ENCODE data around the gene EPHB3. TPM values are rescaled to one million over a fixed set of nuclear protein-coding genes. Genes with fewer than 3 reads are reported as not detected.
"Not testable (repeated sequence)": the region's sequence is repeated elsewhere in the genome, so short reads cannot be mapped to it uniquely, and the experiment has no call there.

EPHB3 gene
- total RNA-seq, 2 donors from 2014 or later = 29.2 to 32.9 TPM

DNA sequence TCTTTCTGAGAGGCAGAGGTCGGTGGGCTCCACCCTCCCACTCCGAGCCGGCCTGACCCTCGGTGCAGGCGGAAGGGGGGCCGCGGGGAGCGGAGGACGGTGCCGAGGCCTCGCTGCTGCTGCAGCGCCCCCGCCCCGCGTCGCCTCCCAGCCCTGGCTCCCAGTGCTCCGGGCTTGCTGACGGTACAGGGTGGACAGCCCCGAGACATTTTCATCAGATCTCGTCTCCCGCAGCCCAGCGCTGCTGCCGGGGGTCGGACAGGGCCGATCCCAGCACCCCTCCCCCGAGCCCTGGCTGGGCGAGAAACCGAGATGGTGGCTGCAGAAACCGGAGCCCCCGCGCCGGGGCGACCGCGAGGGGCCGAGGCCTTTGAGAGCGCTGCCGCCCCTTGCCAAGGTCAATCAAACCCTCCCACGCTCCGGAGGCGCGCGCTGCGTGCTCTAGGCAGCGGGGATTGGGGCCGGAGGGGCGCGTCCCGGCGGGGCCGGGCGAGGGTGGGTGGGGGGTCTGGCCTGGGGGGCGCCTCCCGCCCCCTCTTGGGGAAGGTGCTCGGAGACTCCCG, 42.5 kb downstream of the EPHB3 start:
- intact Hi-C loops (cut with DNase I, micrococcal nuclease) = no loop called here
- ATAC-seq = peak; percentile 62
- DNase-seq = peak in 1 of 2 donors; percentile 39

GRCh38 chr3:184604615-184605290, 43.2 kb downstream of the EPHB3 start:
- ATAC-seq (peak; percentile 77), DNase-seq (peak; percentile 42 to 48)
- intact Hi-C loops (cut with DNase I, micrococcal nuclease) = no loop called here

- ATAC-seq (no peak), DNase-seq (no peak)
These were observed 46.6 kb downstream of the EPHB3 start for GRCh38 chr3:184608209-184608608.

GRCh38 chr3:184609476-184610244, 48.1 kb downstream of the EPHB3 start:
- DNase-seq (no peak), ATAC-seq (no peak)
- intact Hi-C loops (cut with DNase I, micrococcal nuclease) = no loop called here

More at GRCh38 chr3:184608209-184608608, 46.6 kb downstream of the EPHB3 start:
- intact Hi-C loops (cut with DNase I, micrococcal nuclease) = no loop called here

GRCh38 chr3:184610245-184610871, 48.8 kb downstream of the EPHB3 start:
- ATAC-seq = no peak
- no peak for DNase-seq
- intact Hi-C loops (cut with DNase I, micrococcal nuclease) = no loop called here

- no peak for ATAC-seq
- DNase-seq = no peak
- intact Hi-C loops (cut with DNase I, micrococcal nuclease) = no loop called here
These were observed 50.2 kb downstream of the EPHB3 start for GRCh38 chr3:184611607-184612281.

DNA sequence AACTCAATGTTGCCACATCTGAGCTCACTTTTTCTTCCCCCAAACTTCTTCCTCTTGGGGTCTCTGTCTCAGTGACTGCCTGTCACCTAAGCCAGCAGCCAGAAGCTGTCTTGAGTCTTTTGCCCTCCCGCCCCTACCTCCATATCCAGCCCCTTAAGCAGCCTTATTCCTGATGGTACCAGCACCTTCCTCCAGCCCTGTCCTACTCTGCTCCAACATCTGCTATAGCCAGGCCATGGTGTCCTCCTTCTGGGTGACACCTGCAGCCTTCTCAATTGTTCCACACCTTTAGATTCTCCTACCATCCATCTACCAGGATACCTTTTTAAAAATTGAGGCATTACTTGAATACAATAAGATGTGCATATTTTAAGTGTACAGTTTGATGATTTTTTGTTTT, 53.8 kb downstream of the EPHB3 start:
- ATAC-seq = no peak
- DNase-seq = no peak
- intact Hi-C loops (cut with DNase I, micrococcal nuclease) = no loop called here

DNA sequence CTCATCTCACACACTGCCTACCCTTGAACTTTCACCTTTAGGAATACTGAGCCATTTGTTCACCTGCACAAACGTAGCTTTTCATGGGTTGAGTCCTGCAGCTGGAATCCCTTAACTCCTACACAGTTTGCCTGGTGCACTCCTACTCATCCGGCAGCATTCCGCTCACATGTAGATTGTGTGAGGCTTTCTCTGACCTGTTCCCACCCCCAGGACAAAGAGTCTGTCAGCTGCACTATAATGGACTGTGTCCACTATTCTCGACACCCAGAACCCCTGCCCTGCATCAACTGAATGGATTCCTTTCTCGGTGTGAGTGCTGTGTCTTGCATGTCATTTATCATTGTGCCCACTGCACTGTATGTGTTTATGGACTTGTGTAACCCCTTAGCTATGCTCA, 54.9 kb downstream of the EPHB3 start:
- intact Hi-C loops (cut with DNase I, micrococcal nuclease) = no loop called here
- ATAC-seq (no peak), DNase-seq (no peak)

DNA sequence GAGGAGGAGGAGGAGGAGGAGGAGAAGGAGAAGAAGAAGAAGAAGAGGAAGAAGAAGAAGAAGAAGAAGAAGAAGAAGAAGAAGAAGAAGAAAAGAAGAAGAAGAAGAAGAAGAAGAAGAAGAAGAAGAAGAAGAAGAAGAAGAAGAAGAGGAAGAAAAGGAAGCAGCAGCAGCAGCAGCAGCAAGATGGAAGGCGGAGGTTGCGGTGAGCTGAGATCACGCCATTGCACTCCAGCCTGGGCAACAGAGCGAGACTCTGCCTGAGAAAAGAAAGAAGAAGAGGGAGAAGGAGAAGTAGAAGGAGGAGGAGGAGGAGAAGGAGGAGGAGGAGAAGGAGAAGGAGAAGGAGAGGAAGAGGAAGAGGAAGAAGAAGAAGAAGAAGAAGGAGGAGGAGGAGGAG, 55.7 kb downstream of the EPHB3 start:
- ATAC-seq; intact Hi-C loops (cut with DNase I, micrococcal nuclease); DNase-seq: not testable (repeated sequence)

DNA sequence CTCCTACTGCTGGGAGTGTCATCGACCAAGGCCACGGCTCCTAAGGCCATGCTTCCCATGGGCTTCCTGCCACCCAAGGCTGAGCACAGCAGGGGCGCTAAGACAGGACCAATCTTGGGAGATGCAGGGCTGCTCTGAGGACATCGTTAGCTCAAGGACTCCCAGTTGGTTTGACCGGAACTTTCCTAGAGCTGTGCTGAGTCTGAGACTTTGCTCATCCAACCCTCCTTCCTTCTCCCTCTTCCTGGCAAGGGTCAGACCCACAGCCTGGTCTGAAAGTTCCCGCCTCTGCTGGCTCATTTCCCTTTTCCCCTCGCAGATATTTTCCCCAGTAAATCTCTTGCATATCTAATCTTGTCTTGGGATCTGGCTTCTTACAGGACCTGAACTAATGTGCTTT, 57.2 kb downstream of the EPHB3 start:
- intact Hi-C loops (cut with DNase I, micrococcal nuclease) = no loop called here
- ATAC-seq (no peak), DNase-seq (no peak)

DNA sequence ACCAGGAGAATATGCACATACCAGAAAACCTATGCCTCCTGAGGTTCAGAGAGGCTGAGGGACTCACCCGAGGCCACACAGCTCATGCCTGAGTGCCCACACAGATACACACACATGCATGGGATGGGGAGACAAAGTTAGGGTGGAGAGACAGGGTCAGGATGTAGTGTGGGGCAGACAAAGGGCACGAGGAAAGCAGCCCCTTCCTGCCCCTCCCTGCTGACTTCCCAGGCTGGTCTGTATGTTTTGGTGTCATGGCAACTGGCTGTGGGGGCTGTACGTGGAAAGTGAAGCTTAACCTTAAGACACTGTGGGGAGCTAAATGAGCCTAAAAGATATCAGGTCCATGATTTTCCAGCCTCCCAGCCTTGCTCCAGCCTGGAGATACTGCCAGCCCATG, 57.8 kb downstream of the EPHB3 start:
- intact Hi-C loops (cut with DNase I, micrococcal nuclease) = no loop called here
- DNase-seq (no peak), ATAC-seq (no peak)

DNA sequence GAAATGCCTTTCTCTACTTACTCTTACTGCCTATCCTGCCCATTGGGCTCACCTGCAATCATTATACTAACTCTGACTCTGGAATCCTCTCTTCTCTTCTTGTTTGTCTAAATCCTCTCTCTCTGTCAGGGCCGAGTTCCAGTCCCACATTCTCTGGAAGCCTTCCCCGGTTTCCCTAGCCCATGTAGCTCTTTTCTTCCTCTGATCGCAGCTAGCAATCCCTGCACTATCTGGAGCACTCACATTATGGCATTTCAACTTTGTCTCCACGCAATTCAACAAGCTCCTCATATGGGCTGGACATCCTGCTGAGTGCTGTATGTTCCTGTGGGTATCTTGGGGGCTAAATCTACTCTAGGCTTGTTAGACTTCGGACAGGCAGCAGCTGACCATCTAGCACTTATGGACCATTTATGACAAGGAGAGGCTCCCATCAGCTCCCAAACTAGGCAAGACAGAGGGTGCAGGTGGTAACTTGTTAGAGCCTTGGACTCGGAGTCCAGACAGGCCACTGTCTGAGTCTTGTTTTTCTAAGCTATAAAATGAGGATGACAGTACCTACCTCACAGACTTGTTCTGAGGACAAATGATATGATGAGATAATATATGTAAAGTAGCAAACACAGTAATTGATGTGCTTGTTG, 58.3 kb downstream of the EPHB3 start:
- ATAC-seq (no peak), DNase-seq (no peak)
- intact Hi-C loops (cut with DNase I, micrococcal nuclease) = no loop called here

GRCh38 chr3:184620475-184621119, 59.0 kb downstream of the EPHB3 start:
- no peak for ATAC-seq
- intact Hi-C loops (cut with DNase I, micrococcal nuclease) = no loop called here
- DNase-seq = no peak

DNA sequence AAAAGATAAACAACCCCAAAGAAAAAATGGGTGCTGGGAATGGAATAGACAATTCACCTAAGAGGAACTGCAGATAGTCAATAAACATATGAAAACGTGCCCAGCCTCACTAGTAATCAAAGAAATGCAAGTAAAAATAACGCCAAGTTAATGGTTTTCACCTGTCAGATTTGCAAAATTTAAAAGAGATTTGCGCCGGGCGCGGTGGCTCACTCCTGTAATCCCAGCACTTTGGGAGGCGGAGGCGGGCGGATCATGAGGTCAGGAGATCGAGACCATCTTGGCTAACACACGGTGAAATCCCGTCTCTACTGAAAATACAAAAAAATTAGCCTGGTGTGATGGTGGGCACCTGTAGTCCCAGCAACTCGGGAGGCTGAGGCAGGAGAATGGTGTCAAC, 60.6 kb downstream of the EPHB3 start:
- intact Hi-C loops (cut with DNase I, micrococcal nuclease); ATAC-seq; DNase-seq: not testable (repeated sequence)

GRCh38 chr3:184626923-184627322, 65.3 kb downstream of the EPHB3 start:
- no peak for ATAC-seq
- no peak for DNase-seq
- intact Hi-C loops (cut with DNase I, micrococcal nuclease) = no loop called here

- no peak for DNase-seq
- intact Hi-C loops (cut with DNase I, micrococcal nuclease) = no loop called here
- no peak for ATAC-seq
These were observed 68.1 kb downstream of the EPHB3 start for GRCh38 chr3:184629555-184630160.

- intact Hi-C loops (cut with DNase I, micrococcal nuclease) = no loop called here
- ATAC-seq = no peak
- DNase-seq = no peak
These were observed 69.4 kb downstream of the EPHB3 start for GRCh38 chr3:184630861-184631471.
